Activated naive CD4-positive, alpha-beta T cell treated with anti-CD3 and anti-CD28 coated beads for 36 hours (primary cell): Measurements from ENCODE around the gene TMEM184C. TPM values are rescaled to one million over a fixed set of nuclear protein-coding genes. Genes with fewer than 3 reads are reported as not detected.
A peak's percentile ranks its signal among the peaks of the same experiment; 100 is the strongest.

Experiments used
- CTCF ChIA-PET: fragments of 350-600 bp; sonication (Branson Sonifier 250); formaldehyde crosslinking; loops from one replicate; lab custom pipeline; 2021; ENCODE audit warnings: antibody characterized with exemption; lab: Charles Lee
- DNase-seq: peaks from one replicate; pipeline ENCODE4 v3.0.0-alpha.2; 2020
- H3K27ac Mint-ChIP-seq: one replicate; pipeline ENCODE4 v1.8.0; 2021; ENCODE audit warnings: mild to moderate bottlenecking, mixed read lengths
- H3K27me3 Mint-ChIP-seq: one replicate; pipeline ENCODE4 v1.8.0; 2021; ENCODE audit warnings: low read depth, mixed read lengths
- H3K36me3 Mint-ChIP-seq: one replicate; pipeline ENCODE4 v1.8.0; 2021; ENCODE audit warnings: low read depth, mixed read lengths
- H3K4me1 Mint-ChIP-seq: one replicate; pipeline ENCODE4 v1.8.0; 2021; ENCODE audit warnings: low read depth, mixed read lengths
- H3K4me3 Mint-ChIP-seq: one replicate; pipeline ENCODE4 v1.8.0; 2021; ENCODE audit warnings: mild to moderate bottlenecking, moderate library complexity, mixed read lengths
- H3K9me3 Mint-ChIP-seq: one replicate; pipeline ENCODE4 v1.8.0; 2021; ENCODE audit warnings: mixed read lengths
- intact Hi-C: fragments of 100-400 bp; cut with micrococcal nuclease; formaldehyde crosslinking; loops from one replicate; pipeline ENCODE4 v1.15.1; 2023
- total RNA-seq, 2 experiments: library from RNA; stranded (reverse); gene quantifications; one replicate each; pipeline ENCODE4 v1.2.3, GENCODE V29; 2021

Gene TMEM184C
- total RNA-seq, 2 experiments from 2014 or later, result 11.5 to 12.5 TPM

- Mint-ChIP-seq H3K27ac (no peak overlapping the region), H3K9me3 (no peaks in the 10 kb centered on the region), H3K4me1 (no peaks in the 10 kb centered on the region), H3K27me3 (peaks cover 1% of the 10 kb centered on the region), H3K4me3 (no peak overlapping the region), H3K36me3 (no peaks in the 10 kb centered on the region)
- no peak for DNase-seq
- intact Hi-C loops, result no loop called here
- CTCF ChIA-PET, result no interaction called here
These were observed 11.7 kb upstream of the TMEM184C start for GRCh38 chr4:147605499-147605898.

GRCh38 chr4:147607471-147607870 lies 9.7 kb upstream of the TMEM184C start:
- Mint-ChIP-seq H3K36me3 (no peaks in the 10 kb centered on the region), H3K4me3 (no peak overlapping the region), H3K27ac (no peak overlapping the region), H3K4me1 (no peaks in the 10 kb centered on the region), H3K9me3 (no peaks in the 10 kb centered on the region), H3K27me3 (peaks cover 1% of the 10 kb centered on the region)
- intact Hi-C loops, result no loop called here
- DNase-seq, result no peak
- CTCF ChIA-PET, result no interaction called here

- Mint-ChIP-seq H3K9me3 (no peaks in the 10 kb centered on the region), H3K4me1 (peaks cover 3% of the 10 kb centered on the region), H3K27ac (no peak overlapping the region), H3K27me3 (peaks cover 1% of the 10 kb centered on the region), H3K36me3 (no peaks in the 10 kb centered on the region), H3K4me3 (no peak overlapping the region)
- intact Hi-C loops, result no loop called here
- CTCF ChIA-PET, result no interaction called here
- no peak for DNase-seq
These were observed 6.5 kb upstream of the TMEM184C start for GRCh38 chr4:147610686-147611085.

- intact Hi-C loops, result loop anchor here (1.0 to 5.0 kb wide), 11 partner anchors 22 to 1885 kb away; partner anchors contain the start of genes NR3C2 and PRMT9
- CTCF ChIA-PET, result interaction anchor here (0.9 to 3.3 kb wide), 6 partner anchors 22 to 250 kb away, joined by 3 to 18 read pairs (median 4); partner anchors contain the start of gene ARHGAP10
- peak overlapping the region; percentile 89 for H3K4me3 Mint-ChIP-seq
These were observed 386 bp upstream of the TMEM184C start for GRCh38 chr4:147616849-147617172.

GRCh38 chr4:147617841-147618691 lies 869 bp downstream of the TMEM184C start:
- intact Hi-C loops, result loop anchor here (1.0 to 5.0 kb wide), 11 partner anchors 21 to 1886 kb away; partner anchors contain the start of genes NR3C2 and PRMT9
- peak overlapping the region; percentile 89 for H3K4me3 Mint-ChIP-seq
- no peaks in the 10 kb centered on the region for H3K27me3 Mint-ChIP-seq
- H3K4me1 Mint-ChIP-seq, result peaks cover 26% of the 10 kb centered on the region
- no peaks in the 10 kb centered on the region for H3K9me3 Mint-ChIP-seq
- no peak for DNase-seq
- CTCF ChIA-PET, result interaction anchor here (1.1 to 3.3 kb wide), 3 partner anchors 90 to 249 kb away, joined by 4 to 18 read pairs (median 4); partner anchors contain the start of gene ARHGAP10
- H3K27ac Mint-ChIP-seq, result peak overlapping the region; percentile 93
- H3K36me3 Mint-ChIP-seq, result peaks cover 13% of the 10 kb centered on the region

More at GRCh38 chr4:147616849-147617172, 386 bp upstream of the TMEM184C start:
- no peak for DNase-seq
- H3K27me3 Mint-ChIP-seq, result no peaks in the 10 kb centered on the region
- peaks cover 23% of the 10 kb centered on the region for H3K4me1 Mint-ChIP-seq
- H3K36me3 Mint-ChIP-seq, result peaks cover 8% of the 10 kb centered on the region
- no peaks in the 10 kb centered on the region for H3K9me3 Mint-ChIP-seq
- H3K27ac Mint-ChIP-seq, result peak overlapping the region; percentile 93

- CTCF ChIA-PET, result no interaction called here
These were observed 3.1 kb downstream of the TMEM184C start for GRCh38 chr4:147620315-147620714.

GRCh38 chr4:147625733-147626132 lies 8.5 kb downstream of the TMEM184C start:
- intact Hi-C loops, result no loop called here
- Mint-ChIP-seq H3K27me3 (no peaks in the 10 kb centered on the region), H3K36me3 (peaks cover 24% of the 10 kb centered on the region), H3K4me1 (peaks cover 8% of the 10 kb centered on the region), H3K9me3 (no peaks in the 10 kb centered on the region), H3K4me3 (no peak overlapping the region), H3K27ac (no peak overlapping the region)
- CTCF ChIA-PET, result interaction anchor here (0.9 to 2.0 kb wide), 2 partner anchors 36 to 241 kb away, joined by 3 to 6 read pairs; no protein-coding TSS in a partner anchor
- DNase-seq, result no peak

More at GRCh38 chr4:147620315-147620714, 3.1 kb downstream of the TMEM184C start:
- Mint-ChIP-seq H3K4me1 (peaks cover 25% of the 10 kb centered on the region), H3K9me3 (no peaks in the 10 kb centered on the region), H3K27me3 (no peaks in the 10 kb centered on the region), H3K36me3 (peaks cover 13% of the 10 kb centered on the region), H3K4me3 (peak overlapping the region; percentile 39), H3K27ac (no peak overlapping the region)
- intact Hi-C loops, result no loop called here
- DNase-seq, result no peak

- no peak for DNase-seq
- Mint-ChIP-seq H3K4me3 (no peak overlapping the region), H3K27me3 (no peaks in the 10 kb centered on the region), H3K4me1 (peaks cover 5% of the 10 kb centered on the region), H3K36me3 (peaks cover 25% of the 10 kb centered on the region), H3K27ac (no peak overlapping the region), H3K9me3 (no peaks in the 10 kb centered on the region)
- intact Hi-C loops, result no loop called here
- CTCF ChIA-PET, result no interaction called here
These were observed 9.7 kb downstream of the TMEM184C start for GRCh38 chr4:147626903-147627302.

GRCh38 chr4:147628415-147628814 lies 11.2 kb downstream of the TMEM184C start:
- Mint-ChIP-seq H3K9me3 (no peaks in the 10 kb centered on the region), H3K36me3 (peaks cover 23% of the 10 kb centered on the region), H3K27ac (no peak overlapping the region), H3K4me3 (no peak overlapping the region), H3K27me3 (no peaks in the 10 kb centered on the region), H3K4me1 (peaks cover 2% of the 10 kb centered on the region)
- DNase-seq, result no peak
- CTCF ChIA-PET, result interaction anchor here (3.0 kb wide), 1 partner anchor 238 kb away, joined by 11 read pairs; no protein-coding TSS in a partner anchor
- intact Hi-C loops, result no loop called here

- CTCF ChIA-PET, result interaction anchor here (3.0 kb wide), 1 partner anchor 236 kb away, joined by 11 read pairs; no protein-coding TSS in a partner anchor
- intact Hi-C loops, result no loop called here
- no peaks in the 10 kb centered on the region for H3K9me3 Mint-ChIP-seq
- peaks cover 2% of the 10 kb centered on the region for H3K4me1 Mint-ChIP-seq
- no peak overlapping the region for H3K4me3 Mint-ChIP-seq
- no peak overlapping the region for H3K27ac Mint-ChIP-seq
- no peak for DNase-seq
- H3K27me3 Mint-ChIP-seq, result no peaks in the 10 kb centered on the region
- H3K36me3 Mint-ChIP-seq, result peaks cover 37% of the 10 kb centered on the region
These were observed 12.9 kb downstream of the TMEM184C start for GRCh38 chr4:147629783-147630730.

GRCh38 chr4:147633113-147633512 lies 15.9 kb downstream of the TMEM184C start:
- no peak for DNase-seq
- no peak overlapping the region for H3K27ac Mint-ChIP-seq
- peaks cover 5% of the 10 kb centered on the region for H3K9me3 Mint-ChIP-seq
- CTCF ChIA-PET, result no interaction called here
- no peak overlapping the region for H3K4me3 Mint-ChIP-seq
- no peaks in the 10 kb centered on the region for H3K27me3 Mint-ChIP-seq
- H3K4me1 Mint-ChIP-seq, result peaks cover 3% of the 10 kb centered on the region
- peaks cover 47% of the 10 kb centered on the region for H3K36me3 Mint-ChIP-seq
- intact Hi-C loops, result no loop called here

GRCh38 chr4:147633643-147634042 lies 16.4 kb downstream of the TMEM184C start:
- H3K36me3 Mint-ChIP-seq, result peaks cover 50% of the 10 kb centered on the region
- peaks cover 3% of the 10 kb centered on the region for H3K4me1 Mint-ChIP-seq
- H3K27me3 Mint-ChIP-seq, result no peaks in the 10 kb centered on the region
- no peak overlapping the region for H3K27ac Mint-ChIP-seq
- intact Hi-C loops, result no loop called here
- H3K4me3 Mint-ChIP-seq, result no peak overlapping the region
- CTCF ChIA-PET, result no interaction called here
- DNase-seq, result no peak
- peaks cover 5% of the 10 kb centered on the region for H3K9me3 Mint-ChIP-seq
